Measurements from ENCODE around the gene CALR3.

Gene CALR3

GRCh38 chr19:16433986-16434385 lies 62.0 kb downstream of the CALR3 start:
- no peak for DNase-seq (ENCODE audit: low spot score in 2 of 2)
- in situ Hi-C loops (cut with MboI; ENCODE audit: low sequenced_read_pairs), result no loop called here
- H3K4me3 ChIP-seq, result no peak overlapping the region
- no peaks in the 10 kb centered on the region for H3K9me3 ChIP-seq
- H3K36me3 ChIP-seq (replicated peaks), result peaks cover 60% of the 10 kb centered on the region
- H3K4me1 ChIP-seq, result no peaks in the 10 kb centered on the region
- H3K27me3 ChIP-seq (ENCODE audit: low read depth), result no peaks in the 10 kb centered on the region

- H3K9me3 ChIP-seq, result no peaks in the 10 kb centered on the region
- in situ Hi-C loops (cut with MboI; ENCODE audit: low sequenced_read_pairs), result no loop called here
- H3K4me3 ChIP-seq, result no peak overlapping the region
- H3K4me1 ChIP-seq, result no peaks in the 10 kb centered on the region
- peaks cover 63% of the 10 kb centered on the region for H3K36me3 ChIP-seq (replicated peaks)
- DNase-seq (ENCODE audit: low spot score in 2 of 2), result no peak
- no peaks in the 10 kb centered on the region for H3K27me3 ChIP-seq (ENCODE audit: low read depth)
Observed at GRCh38 chr19:16429759-16430091, 66.2 kb downstream of the CALR3 start.

DNA sequence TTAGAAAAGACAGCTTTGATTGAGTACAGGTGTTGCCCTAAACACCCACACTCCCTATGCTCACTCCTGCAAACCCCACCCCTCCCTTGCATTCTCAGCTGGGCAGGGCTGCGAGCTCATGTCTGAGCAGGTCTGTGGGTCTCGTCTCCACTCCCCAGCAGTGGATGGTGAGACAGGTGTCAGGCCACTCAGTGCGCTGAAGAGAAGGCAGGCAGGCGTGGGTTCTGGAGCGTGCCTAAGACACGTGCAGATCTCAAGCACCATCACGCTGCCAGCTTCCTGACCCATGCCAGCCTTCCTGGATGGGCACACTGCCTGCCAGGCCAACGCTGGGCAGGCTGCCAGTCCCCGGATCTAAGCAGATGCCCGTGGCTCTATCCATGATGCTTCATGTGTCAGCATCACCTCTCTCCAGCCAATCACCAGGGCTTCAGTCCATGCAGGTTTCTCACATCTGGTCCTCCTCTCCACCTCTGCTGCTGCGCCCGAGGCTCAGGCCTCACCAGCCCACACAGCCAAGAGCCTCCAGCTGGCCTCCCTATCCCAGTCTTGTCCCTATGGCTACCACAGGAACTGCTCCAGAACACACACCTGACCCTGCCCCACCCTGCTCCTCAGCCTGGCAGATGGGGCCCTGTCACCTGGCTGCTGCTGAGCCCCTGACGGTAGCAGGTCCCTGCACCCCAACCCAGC lies 66.8 kb downstream of the CALR3 start:
- H3K27me3 ChIP-seq (ENCODE audit: low read depth), result no peaks in the 10 kb centered on the region
- DNase-seq (ENCODE audit: low spot score in 2 of 2), result no peak
- no peaks in the 10 kb centered on the region for H3K4me1 ChIP-seq
- no peak overlapping the region for H3K4me3 ChIP-seq
- peaks cover 64% of the 10 kb centered on the region for H3K36me3 ChIP-seq (replicated peaks)
- in situ Hi-C loops (cut with MboI; ENCODE audit: low sequenced_read_pairs), result no loop called here
- H3K9me3 ChIP-seq, result no peaks in the 10 kb centered on the region

Data from HAP-1 (cell line).